Measurements from ENCODE around the gene ELMO3.
A peak's percentile ranks its signal among the peaks of the same experiment; 100 is the strongest.

Gene ELMO3

GRCh38 chr16:67170168-67170948, 28.6 kb upstream of the ELMO3 start, which contains the start of gene NOL3:
TSS of gene NOL3 (plus strand) at chr16:67170538.
- peak within 1 kb of the TSS; percentile 42 for H3K4me3 ChIP-seq (replicated peaks; ENCODE audit: low read depth, low read length)
- no peak for TF ChIP-seq CTCF (IDR thresholded peaks at IDR 0.05; ENCODE audit: low read depth, low read length, missing control alignments)

GRCh38 chr16:67170949-67171649, 27.8 kb upstream of the ELMO3 start:
- no peak for DNase-seq (ENCODE audit: extremely low read depth, low read depth)
- peak overlapping the region; percentile 42 for H3K4me3 ChIP-seq (replicated peaks; ENCODE audit: low read depth, low read length)

More at GRCh38 chr16:67170168-67170948, 28.6 kb upstream of the ELMO3 start, which contains the start of gene NOL3:
- DNase-seq (ENCODE audit: extremely low read depth, low read depth): no peak

DNA sequence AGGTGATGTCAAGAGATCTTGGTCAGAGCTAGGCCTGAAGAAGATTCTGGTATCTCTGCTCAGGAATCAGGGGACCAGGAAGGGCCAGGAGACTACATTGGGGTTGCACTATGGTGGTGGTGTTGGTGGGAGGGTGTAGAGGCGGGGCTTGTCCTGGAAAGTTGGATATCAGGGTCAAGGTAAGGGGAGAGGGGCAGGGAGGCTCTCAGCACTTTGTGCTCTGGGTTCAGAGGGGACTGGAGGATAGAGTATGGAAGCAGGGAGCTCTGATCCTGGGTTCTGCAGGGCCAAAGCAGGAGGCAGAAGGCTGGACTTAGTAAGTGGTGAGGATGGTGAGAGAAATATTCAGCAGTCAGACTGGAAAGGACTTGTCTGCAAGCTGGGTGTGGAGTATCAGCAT, 25.6 kb upstream of the ELMO3 start:
- no peak for DNase-seq (ENCODE audit: extremely low read depth, low read depth)
- H3K4me3 ChIP-seq (replicated peaks; ENCODE audit: low read depth, low read length): peak overlapping the region; percentile 43
- TF ChIP-seq CTCF (IDR thresholded peaks at IDR 0.05; ENCODE audit: low read depth, low read length, missing control alignments): no peak

More at GRCh38 chr16:67170949-67171649, 27.8 kb upstream of the ELMO3 start:
- TF ChIP-seq CTCF (IDR thresholded peaks at IDR 0.05; ENCODE audit: low read depth, low read length, missing control alignments): no peak

GRCh38 chr16:67173808-67174705, 24.9 kb upstream of the ELMO3 start:
- H3K4me3 ChIP-seq (replicated peaks; ENCODE audit: low read depth, low read length): peak overlapping the region; percentile 43
- no peak for DNase-seq (ENCODE audit: extremely low read depth, low read depth)
- no peak for TF ChIP-seq CTCF (IDR thresholded peaks at IDR 0.05; ENCODE audit: low read depth, low read length, missing control alignments)

DNA sequence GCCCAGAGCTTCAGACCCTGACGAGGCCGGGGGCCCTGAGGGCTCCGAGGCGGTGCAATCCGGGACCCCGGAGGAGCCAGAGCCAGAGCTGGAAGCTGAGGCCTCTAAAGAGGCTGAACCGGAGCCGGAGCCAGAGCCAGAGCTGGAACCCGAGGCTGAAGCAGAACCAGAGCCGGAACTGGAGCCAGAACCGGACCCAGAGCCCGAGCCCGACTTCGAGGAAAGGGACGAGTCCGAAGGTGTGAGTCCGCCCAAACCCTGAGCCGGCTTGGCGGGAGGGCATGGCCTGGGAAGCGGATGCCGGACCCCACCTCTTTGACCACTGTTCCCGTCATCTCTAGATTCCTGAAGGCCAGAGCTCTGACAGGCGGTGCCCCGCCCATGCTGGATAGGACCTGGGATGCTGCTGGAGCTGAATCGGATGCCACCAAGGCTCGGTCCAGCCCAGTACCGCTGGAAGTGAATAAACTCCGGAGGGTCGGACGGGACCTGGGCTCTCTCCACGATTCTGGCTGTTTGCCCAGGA, 24.2 kb upstream of the ELMO3 start:
- no peak for TF ChIP-seq CTCF (IDR thresholded peaks at IDR 0.05; ENCODE audit: low read depth, low read length, missing control alignments)
- peak overlapping the region; percentile 43 for H3K4me3 ChIP-seq (replicated peaks; ENCODE audit: low read depth, low read length)
- no peak for DNase-seq (ENCODE audit: extremely low read depth, low read depth)

DNA sequence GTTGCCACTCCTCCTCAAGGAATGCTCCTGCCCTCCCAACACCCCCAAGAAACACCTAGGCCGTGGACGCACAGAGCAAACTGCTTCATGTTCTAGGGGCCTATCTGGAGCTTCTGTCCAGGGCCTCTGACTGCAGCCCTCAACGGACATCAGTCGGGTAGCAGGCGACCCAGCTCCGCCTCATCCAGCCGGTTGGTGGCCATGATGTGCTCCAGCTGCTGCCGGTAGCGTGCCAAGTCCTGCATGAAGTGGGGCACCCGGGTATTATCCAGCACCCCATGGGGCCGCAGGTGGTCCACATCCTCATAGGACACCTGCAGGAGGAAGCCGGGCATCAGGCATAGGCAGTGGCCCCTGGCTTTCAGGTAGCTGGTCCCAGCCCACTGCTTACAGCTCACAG, 22.3 kb upstream of the ELMO3 start:
- DNase-seq (ENCODE audit: extremely low read depth, low read depth): no peak
- no peak for TF ChIP-seq CTCF (IDR thresholded peaks at IDR 0.05; ENCODE audit: low read depth, low read length, missing control alignments)

More for the DNA sequence above, 22.3 kb upstream of the ELMO3 start:
- no peak overlapping the region for H3K4me3 ChIP-seq (replicated peaks; ENCODE audit: low read depth, low read length)
